ENCODE results near the gene FGD6.

DNA sequence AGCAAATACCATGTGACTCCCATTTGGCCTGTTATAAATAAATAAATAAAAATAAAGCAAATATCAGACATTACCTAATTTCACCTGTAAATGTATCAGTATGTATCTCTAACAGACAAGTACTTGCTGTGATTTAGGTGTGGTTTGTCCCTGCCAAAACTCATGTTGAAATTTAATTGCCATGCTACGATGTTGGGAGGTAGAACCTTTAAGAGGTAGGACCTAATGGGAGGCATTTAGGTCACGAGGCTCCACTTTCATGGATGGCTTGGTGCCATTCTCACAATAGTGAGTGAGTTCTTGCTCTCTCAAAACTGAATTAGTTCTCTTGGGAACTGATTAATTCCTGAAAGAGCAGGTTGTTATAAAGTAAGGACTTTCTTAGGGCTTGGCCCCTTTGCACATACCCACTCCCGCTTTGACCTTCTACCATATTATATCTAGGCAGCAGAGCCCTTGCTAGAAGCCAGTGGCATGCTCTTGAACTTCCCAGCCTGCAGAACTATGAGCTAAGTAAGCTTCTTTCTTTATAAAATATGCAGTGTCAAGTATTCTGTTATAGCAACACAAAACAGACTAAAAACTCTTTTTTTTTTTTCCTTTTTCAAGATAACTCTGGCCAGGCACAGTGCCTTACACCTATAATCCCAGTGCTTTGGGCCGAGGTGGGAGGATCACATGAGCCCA, 26.4 kb upstream of the FGD6 start:
- TF ChIP-seq, protein P1, sequence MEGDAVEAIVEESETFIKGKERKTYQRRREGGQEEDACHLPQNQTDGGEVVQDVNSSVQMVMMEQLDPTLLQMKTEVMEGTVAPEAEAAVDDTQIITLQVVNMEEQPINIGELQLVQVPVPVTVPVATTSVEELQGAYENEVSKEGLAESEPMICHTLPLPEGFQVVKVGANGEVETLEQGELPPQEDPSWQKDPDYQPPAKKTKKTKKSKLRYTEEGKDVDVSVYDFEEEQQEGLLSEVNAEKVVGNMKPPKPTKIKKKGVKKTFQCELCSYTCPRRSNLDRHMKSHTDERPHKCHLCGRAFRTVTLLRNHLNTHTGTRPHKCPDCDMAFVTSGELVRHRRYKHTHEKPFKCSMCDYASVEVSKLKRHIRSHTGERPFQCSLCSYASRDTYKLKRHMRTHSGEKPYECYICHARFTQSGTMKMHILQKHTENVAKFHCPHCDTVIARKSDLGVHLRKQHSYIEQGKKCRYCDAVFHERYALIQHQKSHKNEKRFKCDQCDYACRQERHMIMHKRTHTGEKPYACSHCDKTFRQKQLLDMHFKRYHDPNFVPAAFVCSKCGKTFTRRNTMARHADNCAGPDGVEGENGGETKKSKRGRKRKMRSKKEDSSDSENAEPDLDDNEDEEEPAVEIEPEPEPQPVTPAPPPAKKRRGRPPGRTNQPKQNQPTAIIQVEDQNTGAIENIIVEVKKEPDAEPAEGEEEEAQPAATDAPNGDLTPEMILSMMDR (IDR thresholded peaks at IDR 0.05) = no peak
- no peak for TF ChIP-seq RAD21 (conservative IDR thresholded peaks at IDR 0.05 in 1 of 2, IDR thresholded peaks at IDR 0.05 in 1 of 2)
- no peak for TF ChIP-seq POLR2A (IDR thresholded peaks at IDR 0.05; ENCODE audit: low read length)
- TF ChIP-seq EP300 (IDR thresholded peaks at IDR 0.05) = no peak
- no peak for TF ChIP-seq NFE2L2 (conservative IDR thresholded peaks at IDR 0.05; ENCODE audit: low read length)
- no peak for TF ChIP-seq JUN (IDR thresholded peaks at IDR 0.05)
- TF ChIP-seq HOXB5 (CRISPR knock-in tag; IDR thresholded peaks at IDR 0.05) = no peak
- TF ChIP-seq, protein P2, sequence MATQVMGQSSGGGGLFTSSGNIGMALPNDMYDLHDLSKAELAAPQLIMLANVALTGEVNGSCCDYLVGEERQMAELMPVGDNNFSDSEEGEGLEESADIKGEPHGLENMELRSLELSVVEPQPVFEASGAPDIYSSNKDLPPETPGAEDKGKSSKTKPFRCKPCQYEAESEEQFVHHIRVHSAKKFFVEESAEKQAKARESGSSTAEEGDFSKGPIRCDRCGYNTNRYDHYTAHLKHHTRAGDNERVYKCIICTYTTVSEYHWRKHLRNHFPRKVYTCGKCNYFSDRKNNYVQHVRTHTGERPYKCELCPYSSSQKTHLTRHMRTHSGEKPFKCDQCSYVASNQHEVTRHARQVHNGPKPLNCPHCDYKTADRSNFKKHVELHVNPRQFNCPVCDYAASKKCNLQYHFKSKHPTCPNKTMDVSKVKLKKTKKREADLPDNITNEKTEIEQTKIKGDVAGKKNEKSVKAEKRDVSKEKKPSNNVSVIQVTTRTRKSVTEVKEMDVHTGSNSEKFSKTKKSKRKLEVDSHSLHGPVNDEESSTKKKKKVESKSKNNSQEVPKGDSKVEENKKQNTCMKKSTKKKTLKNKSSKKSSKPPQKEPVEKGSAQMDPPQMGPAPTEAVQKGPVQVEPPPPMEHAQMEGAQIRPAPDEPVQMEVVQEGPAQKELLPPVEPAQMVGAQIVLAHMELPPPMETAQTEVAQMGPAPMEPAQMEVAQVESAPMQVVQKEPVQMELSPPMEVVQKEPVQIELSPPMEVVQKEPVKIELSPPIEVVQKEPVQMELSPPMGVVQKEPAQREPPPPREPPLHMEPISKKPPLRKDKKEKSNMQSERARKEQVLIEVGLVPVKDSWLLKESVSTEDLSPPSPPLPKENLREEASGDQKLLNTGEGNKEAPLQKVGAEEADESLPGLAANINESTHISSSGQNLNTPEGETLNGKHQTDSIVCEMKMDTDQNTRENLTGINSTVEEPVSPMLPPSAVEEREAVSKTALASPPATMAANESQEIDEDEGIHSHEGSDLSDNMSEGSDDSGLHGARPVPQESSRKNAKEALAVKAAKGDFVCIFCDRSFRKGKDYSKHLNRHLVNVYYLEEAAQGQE (IDR thresholded peaks at IDR 0.05) = no peak
- TF ChIP-seq CBX2 (IDR thresholded peaks at IDR 0.05; ENCODE audit: borderline replicate concordance, low read depth) = no peak
